Measurements from ENCODE around the gene PLK2. TPM values are rescaled to one million over a fixed set of nuclear protein-coding genes. Genes with fewer than 3 reads are reported as not detected.

PLK2 gene
- total RNA-seq, 4 donors from 2014 or later = 5.6 to 21.9 (median 10.6) TPM

DNA sequence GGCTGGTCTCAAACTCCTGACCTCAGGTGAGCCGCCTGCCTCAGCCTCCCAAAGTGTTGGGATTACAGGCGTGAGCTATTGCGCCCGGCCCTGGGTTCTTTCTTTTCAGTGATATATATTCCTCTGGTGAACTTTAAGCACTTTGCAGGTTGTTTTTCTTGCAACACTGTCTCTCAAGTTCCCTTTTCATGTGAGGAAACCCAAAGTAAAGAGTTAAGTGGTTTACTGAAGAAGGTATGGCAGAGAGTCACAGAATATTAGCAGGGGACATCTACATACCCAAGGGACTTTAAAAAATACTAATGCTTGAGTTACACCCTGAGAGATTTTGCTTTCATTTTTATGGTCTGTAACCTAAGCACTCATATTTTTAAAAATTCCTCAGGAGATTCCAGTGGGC lies 24.6 kb upstream of the PLK2 start:
- Histone ChIP-seq H3K27me3 (peaks cover 0 to 7% (median 6%) of the 10 kb centered on the region in 3 donors), H3K9me3 (no peaks in the 10 kb centered on the region), H3K27ac (no peak overlapping the region), H3K4me3 (no peak overlapping the region), H3K4me1 (no peaks in the 10 kb centered on the region), H3K36me3 (no peaks in the 10 kb centered on the region)
- intact Hi-C loops (cut with DNase I; ENCODE audit: low total_unique reads) (no loop called here), in situ Hi-C loops (cut with MboI; ENCODE audit: low sequenced_read_pairs in 4 of 4) (no loop called here)
- no peak for DNase-seq
- TF ChIP-seq, protein P1, sequence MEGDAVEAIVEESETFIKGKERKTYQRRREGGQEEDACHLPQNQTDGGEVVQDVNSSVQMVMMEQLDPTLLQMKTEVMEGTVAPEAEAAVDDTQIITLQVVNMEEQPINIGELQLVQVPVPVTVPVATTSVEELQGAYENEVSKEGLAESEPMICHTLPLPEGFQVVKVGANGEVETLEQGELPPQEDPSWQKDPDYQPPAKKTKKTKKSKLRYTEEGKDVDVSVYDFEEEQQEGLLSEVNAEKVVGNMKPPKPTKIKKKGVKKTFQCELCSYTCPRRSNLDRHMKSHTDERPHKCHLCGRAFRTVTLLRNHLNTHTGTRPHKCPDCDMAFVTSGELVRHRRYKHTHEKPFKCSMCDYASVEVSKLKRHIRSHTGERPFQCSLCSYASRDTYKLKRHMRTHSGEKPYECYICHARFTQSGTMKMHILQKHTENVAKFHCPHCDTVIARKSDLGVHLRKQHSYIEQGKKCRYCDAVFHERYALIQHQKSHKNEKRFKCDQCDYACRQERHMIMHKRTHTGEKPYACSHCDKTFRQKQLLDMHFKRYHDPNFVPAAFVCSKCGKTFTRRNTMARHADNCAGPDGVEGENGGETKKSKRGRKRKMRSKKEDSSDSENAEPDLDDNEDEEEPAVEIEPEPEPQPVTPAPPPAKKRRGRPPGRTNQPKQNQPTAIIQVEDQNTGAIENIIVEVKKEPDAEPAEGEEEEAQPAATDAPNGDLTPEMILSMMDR (IDR thresholded peaks at IDR 0.05 in 4 of 5, conservative IDR thresholded peaks at IDR 0.05 in 1 of 5) = no peak
- ATAC-seq = no peak

DNA sequence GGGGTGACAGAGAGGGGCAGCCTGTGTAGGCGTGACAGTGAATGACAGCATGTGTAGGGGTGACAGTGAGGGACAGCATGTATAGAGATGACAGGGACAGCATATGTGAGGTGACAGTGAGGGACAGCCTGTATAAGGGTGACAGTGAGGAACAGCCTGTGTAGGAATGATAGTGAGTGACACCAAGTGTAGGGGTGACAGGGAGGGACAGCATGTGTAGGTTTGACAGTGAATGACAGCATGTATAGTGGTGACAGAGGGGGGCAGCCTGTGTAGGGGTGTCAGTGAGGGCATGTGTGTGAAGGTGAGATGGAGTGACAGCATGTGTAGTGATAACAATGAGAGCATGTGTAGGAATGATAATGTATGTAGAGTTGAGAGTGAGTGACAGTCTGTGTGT lies 22.6 kb upstream of the PLK2 start:
- TF ChIP-seq POLR2A (IDR thresholded peaks at IDR 0.05) = no peak
- TF ChIP-seq, protein P1 (IDR thresholded peaks at IDR 0.05 in 4 of 5, conservative IDR thresholded peaks at IDR 0.05 in 1 of 5) = no peak
- no peaks in the 10 kb centered on the region for H3K36me3 ChIP-seq
- H3K9me3 ChIP-seq = no peaks in the 10 kb centered on the region
- H3K27me3 ChIP-seq = peaks cover 0 to 7% (median 4%) of the 10 kb centered on the region in 3 donors
- in situ Hi-C loops (cut with MboI; ENCODE audit: low sequenced_read_pairs in 4 of 4) = no loop called here
- intact Hi-C loops (cut with DNase I; ENCODE audit: low total_unique reads) = no loop called here
- no peak overlapping the region for H3K4me3 ChIP-seq
- ATAC-seq = no peak
- H3K27ac ChIP-seq = no peak overlapping the region
- no peaks in the 10 kb centered on the region for H3K4me1 ChIP-seq
- DNase-seq = no peak

DNA sequence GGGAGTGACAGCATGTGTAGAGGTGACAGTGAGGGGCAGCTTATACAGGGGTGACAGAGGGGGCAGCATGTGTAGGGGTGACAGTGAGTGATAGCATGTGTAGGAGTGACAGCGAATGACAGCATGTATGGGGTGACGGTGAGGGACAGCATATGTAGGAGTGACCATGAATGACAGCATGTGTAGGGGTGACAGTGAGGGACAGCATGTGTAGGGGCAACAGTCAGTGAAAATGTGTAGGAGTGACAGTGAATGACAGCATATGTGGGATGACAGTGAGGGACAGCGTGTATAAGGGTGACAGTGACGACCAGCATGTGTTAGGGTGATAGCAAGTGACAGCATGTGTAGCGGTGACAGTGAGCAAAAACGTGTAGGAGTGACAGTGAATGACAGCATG lies 21.9 kb upstream of the PLK2 start:
- no peak for DNase-seq
- Histone ChIP-seq H3K36me3 (no peaks in the 10 kb centered on the region), H3K9me3 (no peaks in the 10 kb centered on the region), H3K4me3 (no peak overlapping the region), H3K4me1 (no peaks in the 10 kb centered on the region), H3K27ac (no peak overlapping the region), H3K27me3 (peaks cover 0 to 7% (median 0%) of the 10 kb centered on the region in 3 donors)
- intact Hi-C loops (cut with DNase I; ENCODE audit: low total_unique reads) (no loop called here), in situ Hi-C loops (cut with MboI; ENCODE audit: low sequenced_read_pairs in 4 of 4) (no loop called here)
- no peak for ATAC-seq
- TF ChIP-seq, protein P1 (IDR thresholded peaks at IDR 0.05 in 4 of 5, conservative IDR thresholded peaks at IDR 0.05 in 1 of 5) = no peak
- no peak for TF ChIP-seq POLR2A (IDR thresholded peaks at IDR 0.05)

DNA sequence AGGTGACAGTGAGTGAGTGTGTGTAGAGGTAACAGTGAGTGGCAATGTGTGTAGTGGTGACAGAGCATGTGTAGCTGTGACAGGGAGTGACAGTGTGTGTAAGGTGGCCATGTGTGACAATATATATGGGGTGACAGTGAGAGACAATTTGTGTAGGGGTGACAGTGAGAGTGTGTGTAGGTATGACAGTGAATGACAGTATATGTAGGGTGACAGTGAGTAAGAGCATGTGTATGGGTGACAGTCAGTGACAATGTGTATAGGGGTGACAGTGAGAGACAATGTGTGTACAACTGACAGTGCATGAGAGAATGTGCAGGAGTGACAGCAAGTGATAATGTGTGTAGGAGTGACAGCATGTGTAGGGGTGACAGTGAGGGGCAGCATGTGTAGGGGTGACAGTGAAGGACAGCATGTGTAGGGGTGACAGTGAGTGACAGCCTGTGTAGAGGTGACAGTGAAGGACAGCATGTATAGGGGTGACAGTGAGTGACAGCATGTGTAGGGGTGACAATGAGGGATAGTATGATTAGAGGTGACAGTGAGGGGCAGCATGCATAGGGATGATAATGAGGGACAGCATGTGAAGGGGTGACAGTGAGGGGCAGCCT lies 21.3 kb upstream of the PLK2 start:
- DNase-seq (no peak), ATAC-seq (no peak)
- Histone ChIP-seq H3K36me3 (no peaks in the 10 kb centered on the region), H3K27me3 (peaks cover 0 to 7% (median 0%) of the 10 kb centered on the region in 3 donors), H3K4me1 (no peaks in the 10 kb centered on the region), H3K27ac (no peak overlapping the region), H3K4me3 (no peak overlapping the region), H3K9me3 (no peaks in the 10 kb centered on the region)
- in situ Hi-C loops (cut with MboI; ENCODE audit: low sequenced_read_pairs in 4 of 4) (no loop called here), intact Hi-C loops (cut with DNase I; ENCODE audit: low total_unique reads) (no loop called here)
- no peak for TF ChIP-seq POLR2A (IDR thresholded peaks at IDR 0.05)
- TF ChIP-seq, protein P1 (IDR thresholded peaks at IDR 0.05 in 4 of 5, conservative IDR thresholded peaks at IDR 0.05 in 1 of 5) = no peak
